ENCODE data around the gene ZNF565.
"Not testable (repeated sequence)": the region's sequence is repeated elsewhere in the genome, so short reads cannot be mapped to it uniquely, and the experiment has no call there.

Gene ZNF565

GRCh38 chr19:36210497-36210896 lies 4.0 kb downstream of the ZNF565 start:
- DNase-seq: no peak

GRCh38 chr19:36209372-36209771 lies 5.1 kb downstream of the ZNF565 start:
- no peak for DNase-seq

DNA sequence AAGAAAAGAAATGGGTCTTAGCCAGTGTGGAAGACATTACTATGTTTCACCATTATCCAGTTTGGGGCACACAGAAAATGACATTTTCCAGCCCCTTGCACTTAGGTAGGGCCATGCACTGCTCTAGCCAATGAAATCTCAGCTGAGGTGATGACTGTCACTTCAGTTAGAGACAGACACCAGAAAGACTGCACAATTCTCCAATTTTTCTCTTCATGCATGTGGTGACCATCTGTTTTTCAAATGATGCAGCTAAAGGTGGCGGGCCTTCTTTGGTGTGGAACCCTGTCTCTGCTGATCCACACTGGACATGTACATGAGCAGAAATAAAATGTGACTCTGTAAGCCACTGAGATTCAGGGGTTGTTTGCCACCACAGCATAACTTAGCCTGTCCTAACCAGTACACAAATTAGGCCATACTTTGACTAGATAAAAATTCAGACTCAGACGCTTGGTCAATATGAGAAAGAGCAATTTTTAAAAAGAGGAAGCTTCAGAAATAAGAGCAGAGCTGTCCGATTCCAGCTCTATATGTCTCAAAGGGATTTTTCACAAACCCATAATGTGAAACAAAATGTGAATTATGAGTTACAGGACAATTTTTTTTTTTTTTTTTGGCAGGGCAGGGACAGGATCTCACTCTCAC lies 6.7 kb downstream of the ZNF565 start:
- no peak for DNase-seq

GRCh38 chr19:36203293-36203692 lies 11.2 kb downstream of the ZNF565 start:
- DNase-seq: no peak

- no peak for DNase-seq
These were observed 12.8 kb downstream of the ZNF565 start for GRCh38 chr19:36201684-36202083.

- no peak for DNase-seq
These were observed 16.3 kb downstream of the ZNF565 start for GRCh38 chr19:36198119-36198518.

- no peak for DNase-seq
These were observed 18.2 kb downstream of the ZNF565 start for GRCh38 chr19:36196249-36196648.

- not testable (repeated sequence) for DNase-seq
These were observed 27.7 kb downstream of the ZNF565 start for GRCh38 chr19:36186722-36187121.

DNA sequence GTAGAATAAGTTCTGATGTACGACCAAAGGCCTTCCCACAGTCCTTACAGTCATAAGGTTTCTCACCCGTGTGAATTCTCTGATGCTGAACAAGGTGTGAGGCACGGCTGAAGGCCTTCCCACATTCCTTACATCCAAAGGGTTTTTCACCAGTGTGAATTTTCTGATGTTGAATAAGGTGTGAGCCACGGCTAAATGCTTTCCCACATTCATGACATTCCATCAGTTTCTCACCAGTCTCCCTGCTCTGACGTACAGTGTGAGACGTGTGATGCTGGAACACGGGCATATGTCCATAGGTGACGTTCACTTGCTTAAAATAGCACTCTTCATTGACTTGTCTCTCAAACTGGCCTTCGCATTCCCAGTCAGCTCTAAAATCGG lies 31.2 kb downstream of the ZNF565 start:
- no peak for DNase-seq

GRCh38 chr19:36182612-36183244 lies 31.7 kb downstream of the ZNF565 start:
- DNase-seq: no peak

DNA sequence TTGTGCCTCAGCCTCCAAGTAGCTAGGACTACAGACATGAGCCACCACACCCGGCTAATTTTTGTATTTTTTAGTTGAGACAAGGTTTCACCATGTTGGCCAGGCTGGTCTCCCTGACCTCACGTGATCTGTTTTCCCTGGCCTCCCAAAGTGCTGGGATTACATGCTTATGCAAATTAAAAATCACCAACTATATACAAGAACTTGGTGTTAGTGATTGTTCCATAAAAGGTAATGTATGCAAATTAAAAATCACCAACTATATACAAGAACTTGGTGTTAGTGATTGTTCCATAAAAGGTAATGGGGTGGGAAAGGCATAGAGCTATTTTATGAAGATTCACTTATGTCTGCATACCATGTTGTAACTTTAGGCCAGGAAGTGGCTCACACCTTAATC lies 35.4 kb downstream of the ZNF565 start:
- DNase-seq: not testable (repeated sequence)

GRCh38 chr19:36173846-36174245 lies 40.6 kb downstream of the ZNF565 start:
- DNase-seq: not testable (repeated sequence)

DNA sequence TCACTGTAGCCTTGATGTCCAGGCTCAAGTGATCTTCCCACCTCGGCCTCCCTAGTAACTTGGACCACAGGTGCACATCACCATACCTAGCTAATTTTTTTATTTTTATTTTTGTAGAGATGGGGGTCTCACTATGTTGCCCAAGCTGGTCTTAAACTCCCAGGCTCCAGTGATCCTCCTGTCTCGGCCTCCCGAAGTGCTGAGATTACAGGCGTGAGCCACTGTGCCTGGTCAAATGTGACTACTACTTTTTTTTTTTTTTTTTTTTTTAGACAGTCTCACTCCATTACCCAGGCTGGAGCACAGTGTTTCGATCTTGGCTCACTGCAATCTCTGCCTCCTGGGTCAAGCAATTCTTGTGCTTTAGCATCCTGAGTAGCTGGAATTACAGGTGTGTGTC lies 41.6 kb downstream of the ZNF565 start:
- no peak for DNase-seq

GRCh38 chr19:36169084-36169760 lies 45.2 kb downstream of the ZNF565 start:
- DNase-seq: no peak

GRCh38 chr19:36163813-36164212 lies 50.7 kb downstream of the ZNF565 start:
- DNase-seq: no peak

DNA sequence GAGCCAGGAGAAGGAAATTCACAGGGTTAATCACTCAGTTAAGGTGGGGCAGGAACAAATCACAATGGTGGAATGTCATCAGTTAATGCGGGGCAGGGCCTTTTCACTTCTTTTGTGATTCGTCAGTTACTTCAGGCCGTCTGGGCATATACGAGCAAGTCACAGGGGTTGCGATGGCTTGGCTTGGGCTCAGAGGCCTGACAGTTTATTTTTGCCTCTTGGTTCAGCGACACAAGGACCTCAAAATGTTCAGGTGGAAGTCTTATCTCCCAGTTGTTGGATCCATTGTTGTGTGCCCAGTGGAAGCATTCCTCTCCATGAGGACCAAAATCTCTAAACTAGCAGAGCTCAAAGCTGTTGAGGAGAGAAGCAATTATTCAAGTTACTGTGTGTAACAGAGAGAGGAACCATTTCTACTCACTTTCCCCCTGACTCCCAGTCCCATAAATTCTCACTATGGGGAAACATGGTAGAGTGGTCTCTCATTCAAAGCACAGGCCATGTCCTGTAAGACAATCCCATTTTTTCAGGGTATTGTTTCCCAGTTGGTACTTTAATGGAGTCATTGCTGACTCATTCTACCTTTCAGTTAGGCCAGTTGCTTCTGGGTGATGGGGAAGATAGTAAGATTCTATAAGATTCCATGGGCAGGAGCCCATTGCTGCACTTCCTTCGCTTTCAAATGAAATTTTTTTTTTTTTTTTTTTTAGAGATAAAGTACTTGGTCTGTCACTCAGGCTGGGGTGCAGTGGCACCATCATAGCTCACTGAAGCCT lies 53.5 kb downstream of the ZNF565 start:
- DNase-seq: no peak

DNA sequence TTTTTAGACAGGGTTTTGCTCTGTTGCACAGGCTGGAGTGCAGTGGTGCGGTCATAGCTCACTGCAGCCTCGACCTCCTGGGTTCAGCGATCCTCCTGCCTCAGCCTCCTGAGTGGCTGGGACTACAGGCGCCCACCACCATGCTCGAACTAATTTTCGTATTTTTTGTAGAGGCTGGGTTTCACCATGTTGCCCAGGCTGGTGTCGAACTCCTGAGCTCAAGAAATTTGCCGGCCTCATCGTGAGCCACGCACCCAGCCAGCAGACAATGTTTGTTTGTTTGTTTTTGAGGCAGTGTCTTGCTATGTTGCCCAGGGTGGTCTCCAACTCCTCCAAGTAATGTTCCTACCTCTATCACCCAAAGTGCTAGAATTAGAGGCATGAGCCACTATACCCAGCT lies 61.3 kb downstream of the ZNF565 start:
- DNase-seq: no peak

DNA sequence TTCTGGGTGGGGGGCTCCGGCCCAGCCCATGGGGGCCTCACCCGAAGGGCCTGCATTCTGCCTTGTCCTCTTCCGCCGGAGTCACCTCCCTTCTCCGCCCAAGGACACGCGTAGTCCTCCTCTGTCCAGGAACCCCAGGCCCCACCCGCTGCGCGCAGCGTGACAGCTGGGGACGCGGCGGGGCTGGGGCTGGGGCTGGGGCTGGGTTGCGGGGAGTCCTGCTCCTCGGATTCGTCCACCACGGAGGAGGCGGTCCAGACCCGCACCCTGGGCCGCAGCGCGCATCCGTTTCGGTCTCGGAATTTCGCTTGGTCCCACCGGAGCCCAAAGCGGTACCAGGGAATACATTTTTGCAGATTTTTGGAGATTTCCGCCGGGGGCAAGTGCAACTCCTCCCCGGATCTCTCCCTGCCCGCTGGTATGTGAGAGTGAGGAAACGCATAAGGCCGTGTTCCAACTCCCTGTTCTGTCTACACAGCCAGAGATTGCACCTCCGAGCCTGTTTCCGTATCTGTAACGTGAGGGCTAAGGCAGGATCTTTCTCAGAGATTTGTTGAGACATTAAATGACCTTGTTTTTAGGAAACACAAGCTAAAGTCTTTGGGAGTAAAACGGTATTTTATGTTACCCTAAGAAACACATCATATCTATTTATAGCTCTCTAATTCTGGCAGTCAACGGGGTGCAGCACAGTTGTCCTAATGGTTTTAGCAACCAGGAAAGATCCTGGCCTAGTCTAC lies 61.9 kb downstream of the ZNF565 start, which contains the start of gene COX7A1:
Gene COX7A1 (minus strand): TSS at position 96 of the 740 bp plus-strand sequence. CDS start 40 bp downstream, at position 56.
- no peak for DNase-seq

- no peak for DNase-seq
These were observed 62.5 kb downstream of the ZNF565 start for GRCh38 chr19:36152019-36152351.

DNA sequence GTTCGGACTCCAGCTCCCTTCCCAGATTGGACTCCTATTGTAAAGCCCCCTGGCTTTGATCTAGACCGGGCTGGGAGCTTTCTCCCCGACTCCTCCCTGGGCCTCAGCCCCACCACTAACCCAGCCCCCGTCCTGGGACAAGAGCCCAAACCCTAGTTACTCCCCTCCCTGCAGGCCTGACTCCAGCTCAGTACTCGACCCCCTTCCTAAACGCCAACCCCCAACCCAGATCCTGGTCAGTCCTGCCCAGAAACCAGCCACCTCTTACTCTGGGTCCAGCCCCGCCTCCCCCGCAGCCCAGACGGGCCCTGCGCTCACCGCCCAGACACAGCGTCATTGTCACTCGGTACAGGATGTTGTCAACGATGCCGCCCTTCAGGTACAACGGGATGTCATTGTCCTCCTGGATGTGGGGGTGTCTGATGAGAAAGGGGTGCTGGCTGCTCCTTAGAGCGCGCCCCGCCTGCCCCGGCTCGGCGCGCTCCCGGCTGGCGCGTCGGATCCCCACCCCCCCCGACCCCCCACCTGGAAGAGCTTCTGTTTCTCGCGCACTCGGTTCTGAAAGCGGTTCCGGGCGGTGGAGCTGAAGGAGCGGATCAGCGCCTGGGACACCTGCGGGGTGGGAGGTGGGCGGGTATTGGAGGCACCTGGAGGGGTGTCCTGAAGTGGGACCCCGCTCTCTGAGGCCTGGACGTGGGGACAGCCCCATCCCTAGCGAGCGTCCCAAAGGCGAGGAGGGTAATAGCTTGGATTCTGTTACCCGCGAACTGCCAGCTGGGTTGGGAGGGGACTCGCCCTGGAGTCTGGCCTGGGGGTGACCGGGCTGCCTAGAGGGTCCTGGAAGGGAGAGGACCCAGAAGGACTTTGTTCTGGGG lies 63.1 kb downstream of the ZNF565 start:
- DNase-seq: no peak

GRCh38 chr19:36150586-36150985 lies 63.9 kb downstream of the ZNF565 start:
- DNase-seq: no peak

Measured in KG1 (cell line).